NCI-H2081 (cell line): ENCODE measurements around the gene GSE1.
"Not testable (repeated sequence)": the region's sequence is repeated elsewhere in the genome, so short reads cannot be mapped to it uniquely, and the experiment has no call there.

Experiments
- DNase-seq, 2 experiments: peaks; one replicate each; lab custom pipeline; 2025; lab: John Stamatoyannopoulos, UW

The GSE1 gene

DNA sequence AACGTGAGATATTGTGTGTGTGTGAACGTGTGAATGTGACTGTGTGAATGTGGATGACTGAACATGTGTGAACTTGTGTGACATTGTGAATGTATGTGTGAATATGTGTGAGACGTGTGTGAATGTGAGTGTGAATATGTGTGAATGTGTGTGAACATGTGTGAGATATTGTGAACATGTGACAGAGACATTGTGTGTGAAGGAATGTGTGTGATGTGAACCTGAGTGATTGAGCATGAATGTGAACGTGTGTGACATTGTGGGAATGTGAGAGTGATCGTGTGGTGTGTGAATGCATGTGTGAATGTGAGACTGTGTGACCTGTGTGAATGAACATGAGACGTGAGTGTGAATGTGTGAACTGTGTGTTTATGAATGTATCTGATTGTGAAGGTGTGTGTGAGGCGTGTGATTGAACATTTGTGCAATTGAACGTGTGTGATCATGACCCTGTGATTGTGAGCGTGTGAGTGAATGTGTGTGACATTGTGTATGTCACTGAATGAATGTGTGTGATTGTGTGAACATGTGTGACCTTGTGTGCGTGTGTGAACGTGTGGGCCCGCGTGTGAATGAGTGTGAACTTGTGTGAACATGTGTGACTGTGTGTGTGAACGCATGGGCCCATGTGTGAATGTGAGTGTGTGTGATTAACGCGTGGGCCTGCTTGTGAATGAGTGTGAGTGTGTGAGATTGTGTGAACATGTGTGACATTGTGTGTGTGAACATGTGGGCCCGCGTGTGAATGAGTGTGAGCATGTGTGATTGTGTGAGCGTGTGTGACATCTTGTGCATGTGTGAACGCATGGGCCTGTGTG, 23.2 kb upstream of the GSE1 start:
- no peak for DNase-seq

DNA sequence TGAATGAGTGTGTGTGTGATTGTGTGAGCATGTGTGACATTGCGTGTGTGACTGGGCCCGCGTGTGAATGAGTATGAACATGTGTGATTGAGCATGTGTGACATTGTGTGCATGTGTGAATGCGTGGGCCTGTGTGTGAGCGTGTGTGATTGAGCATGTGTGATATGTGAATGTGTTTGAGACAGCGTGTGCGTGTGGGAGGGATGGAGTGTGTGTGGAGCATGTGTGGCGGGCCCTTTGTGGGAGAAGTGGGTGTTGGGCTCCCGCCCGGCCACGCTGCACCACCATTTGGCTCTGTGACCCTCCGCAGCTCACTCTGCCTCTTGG, 22.7 kb upstream of the GSE1 start:
- no peak for DNase-seq

DNA sequence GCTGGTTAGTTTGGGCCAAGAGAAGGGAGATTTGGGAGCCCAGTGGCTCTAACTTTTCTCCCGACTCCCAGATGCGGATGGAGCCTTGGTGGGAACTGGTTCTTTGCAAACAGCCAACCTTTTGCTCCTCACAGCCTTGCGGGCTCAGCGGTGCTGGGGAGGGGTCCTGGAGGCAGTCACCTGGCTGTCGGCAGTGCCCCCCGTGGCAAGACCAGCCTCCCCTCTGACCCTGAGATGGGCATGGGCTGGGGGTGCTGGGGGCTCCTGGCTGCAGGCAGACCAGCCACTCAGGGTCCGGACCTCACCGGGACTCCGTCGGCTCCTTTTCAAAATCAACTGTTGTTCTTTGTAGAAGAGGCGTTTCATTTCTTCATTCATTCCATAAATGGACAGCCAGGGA, 21.7 kb upstream of the GSE1 start:
- DNase-seq = no peak

DNA sequence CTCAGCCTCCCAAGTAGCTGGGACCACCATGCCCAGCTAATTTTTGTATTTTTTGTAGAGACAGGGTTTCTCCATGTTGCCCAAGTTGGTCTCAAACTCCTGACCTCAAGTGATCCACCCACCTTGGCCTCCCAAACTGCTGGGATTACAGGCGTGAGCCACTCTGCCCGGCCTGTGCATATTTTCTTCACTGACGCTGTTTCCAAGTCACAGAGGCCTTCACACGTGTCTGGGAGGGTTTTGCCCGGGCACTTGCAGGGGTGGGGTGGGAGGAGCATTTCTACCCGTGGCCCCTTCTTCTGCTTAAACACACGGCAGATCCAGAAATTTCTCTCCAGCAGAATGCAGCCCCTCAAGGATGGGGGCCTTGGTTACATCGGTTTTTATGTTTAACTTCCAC, 20.8 kb upstream of the GSE1 start:
- DNase-seq = not testable (repeated sequence)

DNA sequence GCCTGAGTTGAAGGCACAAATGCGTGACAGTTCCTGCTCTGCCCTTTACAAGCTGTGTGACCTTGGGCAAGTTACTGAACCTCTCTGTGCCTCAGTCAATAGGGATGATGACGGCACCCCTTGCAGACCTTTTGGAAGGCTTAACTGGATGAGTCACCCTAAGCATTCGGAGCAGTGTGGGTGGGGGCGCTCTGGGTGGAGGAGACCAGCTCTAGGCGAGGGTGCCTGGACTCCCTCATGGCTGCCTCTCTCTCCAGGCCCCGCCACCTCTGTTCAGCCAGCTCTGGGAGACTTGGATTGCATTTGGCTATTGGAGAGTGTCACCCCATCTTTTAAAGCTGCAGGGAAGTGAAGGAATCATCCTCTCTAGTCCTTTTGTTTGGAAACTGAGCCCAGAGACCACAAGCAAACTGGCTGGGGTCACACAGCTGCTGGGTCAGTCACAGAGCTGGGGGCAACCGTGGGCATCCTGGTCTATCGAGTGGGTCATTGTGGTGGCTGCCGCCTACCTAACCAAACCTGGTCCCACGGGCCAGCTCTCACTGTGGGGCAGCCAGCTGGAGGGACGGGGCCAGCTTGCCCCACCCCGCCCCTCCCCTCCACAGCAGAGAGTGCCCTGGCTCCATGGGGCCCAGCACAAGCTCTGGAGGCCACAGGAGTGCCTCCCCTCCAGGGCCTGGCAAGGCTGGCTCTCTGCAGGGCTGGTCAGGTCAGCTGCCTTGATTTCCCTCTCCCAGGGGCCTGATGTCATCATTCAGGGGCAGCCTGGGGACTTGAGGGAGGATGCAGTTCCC, 20.2 kb upstream of the GSE1 start:
- no peak for DNase-seq

DNA sequence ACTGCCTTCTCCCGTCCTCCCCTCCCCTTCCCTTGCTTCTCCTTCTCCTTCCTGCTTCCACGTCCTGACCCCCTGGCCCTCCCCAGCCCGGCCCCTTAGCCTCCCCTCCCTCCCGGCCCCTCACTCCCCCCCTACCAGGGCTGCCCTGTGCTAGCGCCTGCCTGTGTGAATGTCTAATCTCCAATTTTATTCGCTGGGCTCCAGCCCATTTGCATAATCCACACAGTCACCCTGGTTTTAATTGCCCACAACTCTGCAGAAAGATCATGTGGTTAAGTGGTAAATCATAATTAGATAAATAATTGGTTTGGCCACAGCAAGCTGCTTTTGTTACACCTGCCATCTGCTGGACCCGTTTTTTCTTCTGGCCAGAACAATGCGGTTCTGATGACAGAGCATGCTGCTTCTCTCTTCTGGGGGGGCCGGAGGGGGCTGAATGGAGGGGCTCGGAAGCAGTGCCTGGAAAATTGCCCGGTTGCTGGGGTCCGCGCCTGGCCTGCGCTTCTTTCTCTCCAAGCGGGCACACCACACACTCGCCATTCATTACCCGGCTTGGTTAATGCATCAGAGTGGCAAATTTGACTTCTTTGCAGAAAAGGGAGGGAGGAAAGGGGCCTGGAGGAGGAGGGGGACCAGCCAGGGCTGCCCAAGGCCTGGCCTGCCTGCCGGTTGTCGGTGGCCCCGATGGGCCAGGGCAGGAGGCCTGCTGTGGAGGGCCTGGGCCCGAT, 19.5 kb upstream of the GSE1 start:
- DNase-seq = peak; percentile 77 to 93

DNA sequence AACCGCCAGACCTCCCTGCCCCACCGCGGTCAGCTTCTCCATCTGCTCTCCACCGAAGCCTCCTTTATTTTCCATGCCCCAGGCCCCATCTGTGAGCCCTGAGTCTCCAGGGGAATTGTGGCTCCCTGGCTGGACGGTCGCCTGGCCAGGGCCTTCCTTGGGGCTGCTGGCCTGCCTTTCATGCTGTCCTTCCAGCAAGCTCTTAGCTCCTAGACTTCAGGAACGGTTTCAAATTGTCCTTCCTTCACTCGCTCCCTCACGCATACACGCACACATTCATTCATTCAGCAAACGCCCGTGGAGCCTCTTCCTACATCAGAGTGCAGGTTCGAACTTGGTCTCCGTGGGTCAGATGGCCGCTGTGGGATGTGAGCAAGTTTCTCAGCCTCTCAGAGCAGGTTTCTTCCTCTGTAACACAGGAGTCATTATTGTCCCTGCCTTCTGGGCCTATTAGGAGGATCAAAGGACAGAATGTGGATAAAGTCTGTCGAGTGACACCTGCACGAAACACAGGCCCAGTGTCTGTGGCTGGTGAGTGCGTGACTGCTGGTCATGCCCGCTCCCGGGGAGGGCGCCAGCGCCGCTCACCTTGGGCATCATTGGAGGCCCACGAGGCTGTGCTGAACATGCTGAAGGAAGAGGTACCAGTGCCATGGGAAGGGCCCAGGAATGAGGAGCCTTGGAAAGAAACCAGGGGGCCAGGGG, 18.7 kb upstream of the GSE1 start:
- no peak for DNase-seq

DNA sequence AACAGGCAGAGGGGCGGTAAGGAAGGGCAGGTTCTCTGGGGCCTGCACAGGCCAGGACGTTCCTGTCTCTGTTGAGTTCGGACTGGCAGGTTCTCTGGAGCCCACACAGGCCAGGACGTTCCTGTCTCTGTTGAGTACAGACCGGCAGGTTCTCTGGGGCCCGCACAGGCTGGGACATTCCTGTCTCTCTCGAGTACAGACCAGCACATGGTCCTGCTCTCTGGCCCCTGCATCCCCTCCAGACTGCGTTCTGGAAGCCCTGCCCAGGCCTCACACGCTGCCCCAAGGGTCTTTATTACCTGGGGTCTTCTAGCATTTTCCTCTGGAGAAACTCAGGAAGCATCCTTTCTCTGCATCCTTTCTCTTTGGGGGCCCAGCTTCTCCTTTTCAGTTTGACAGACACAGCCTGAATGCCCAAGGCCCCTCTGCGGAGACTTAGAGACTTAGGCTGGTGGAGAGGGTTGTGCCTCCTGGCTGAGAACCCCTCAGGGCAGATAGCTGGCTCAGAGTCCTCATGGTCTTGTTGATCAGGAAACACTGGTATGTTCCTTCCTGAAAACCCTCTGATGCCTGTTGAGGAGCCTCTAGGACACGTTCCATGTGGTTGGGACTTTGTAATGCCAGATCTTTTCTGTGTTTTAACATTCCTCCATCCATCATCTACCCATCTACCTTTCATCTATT, 18.0 kb upstream of the GSE1 start:
- no peak for DNase-seq

DNA sequence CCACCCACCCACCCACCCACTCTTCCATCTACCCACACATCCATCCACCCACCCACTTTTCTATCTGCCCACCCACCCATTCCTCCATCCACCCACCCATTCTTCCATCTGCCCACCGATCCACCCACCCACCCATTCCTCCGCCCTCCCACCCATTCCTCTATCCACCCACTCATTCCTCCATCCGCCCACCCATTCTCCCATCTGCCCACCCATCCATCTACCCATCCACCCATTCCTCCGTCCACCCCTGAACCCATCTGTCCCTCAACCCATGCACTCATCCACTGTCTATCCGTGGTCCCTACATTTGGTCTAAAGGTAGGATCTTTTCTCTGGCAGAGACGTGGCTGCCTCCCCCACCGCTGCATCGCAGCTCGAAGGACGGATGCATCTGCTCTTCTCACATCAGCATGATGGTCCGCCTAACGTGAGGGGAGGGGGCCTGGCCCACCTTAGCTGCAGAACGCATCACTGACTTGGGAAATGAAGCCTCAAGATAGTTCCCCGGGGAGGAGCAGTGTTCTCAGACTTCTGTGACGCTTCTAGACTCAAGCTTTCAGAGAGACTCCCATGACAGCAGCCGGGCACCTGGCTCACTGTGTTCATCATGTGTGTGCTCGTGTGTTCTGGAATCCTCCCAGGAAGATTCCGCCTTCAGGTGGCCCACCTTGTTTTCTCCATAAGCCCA, 17.2 kb upstream of the GSE1 start:
- no peak for DNase-seq

DNA sequence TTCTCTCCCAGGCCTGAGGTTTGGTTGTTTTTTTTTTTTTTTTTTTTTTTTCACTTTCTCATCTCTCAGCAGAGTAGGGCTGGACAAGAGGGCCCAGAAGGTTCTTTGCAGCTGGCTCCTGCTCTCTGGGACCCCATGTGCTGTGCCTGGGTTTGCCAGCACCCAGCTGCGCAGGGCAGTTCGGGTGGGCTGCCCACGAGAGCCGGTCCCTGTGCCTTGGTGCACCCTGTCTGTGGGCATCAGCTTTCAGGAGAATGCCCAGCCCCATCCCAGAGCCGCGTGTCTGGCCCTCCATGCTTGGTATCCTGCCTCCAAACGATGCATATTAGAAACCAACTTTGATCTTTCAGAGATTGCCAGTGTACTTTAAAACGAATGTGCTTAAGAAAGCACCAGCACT, 15.0 kb upstream of the GSE1 start:
- DNase-seq = no peak

DNA sequence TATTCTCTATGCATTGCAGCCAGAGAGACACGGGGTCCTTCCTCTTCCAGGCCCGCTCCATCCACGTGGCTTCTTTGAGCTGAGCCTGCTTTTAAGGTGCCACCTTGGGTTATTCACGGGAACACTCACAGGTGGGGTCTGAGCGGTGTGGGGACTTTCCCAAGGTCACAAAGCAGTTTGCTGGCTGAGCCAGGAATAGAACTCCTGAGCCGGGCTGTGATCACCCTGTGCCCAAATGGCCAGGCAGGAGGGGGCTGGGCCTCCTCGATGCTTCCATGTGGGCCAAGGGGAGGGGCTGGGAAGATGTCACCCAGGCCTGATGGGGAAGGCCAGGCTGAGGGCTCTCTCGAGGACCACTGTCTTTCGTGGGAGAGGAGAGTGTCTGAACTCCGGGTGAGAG, 13.0 kb upstream of the GSE1 start:
- no peak for DNase-seq

DNA sequence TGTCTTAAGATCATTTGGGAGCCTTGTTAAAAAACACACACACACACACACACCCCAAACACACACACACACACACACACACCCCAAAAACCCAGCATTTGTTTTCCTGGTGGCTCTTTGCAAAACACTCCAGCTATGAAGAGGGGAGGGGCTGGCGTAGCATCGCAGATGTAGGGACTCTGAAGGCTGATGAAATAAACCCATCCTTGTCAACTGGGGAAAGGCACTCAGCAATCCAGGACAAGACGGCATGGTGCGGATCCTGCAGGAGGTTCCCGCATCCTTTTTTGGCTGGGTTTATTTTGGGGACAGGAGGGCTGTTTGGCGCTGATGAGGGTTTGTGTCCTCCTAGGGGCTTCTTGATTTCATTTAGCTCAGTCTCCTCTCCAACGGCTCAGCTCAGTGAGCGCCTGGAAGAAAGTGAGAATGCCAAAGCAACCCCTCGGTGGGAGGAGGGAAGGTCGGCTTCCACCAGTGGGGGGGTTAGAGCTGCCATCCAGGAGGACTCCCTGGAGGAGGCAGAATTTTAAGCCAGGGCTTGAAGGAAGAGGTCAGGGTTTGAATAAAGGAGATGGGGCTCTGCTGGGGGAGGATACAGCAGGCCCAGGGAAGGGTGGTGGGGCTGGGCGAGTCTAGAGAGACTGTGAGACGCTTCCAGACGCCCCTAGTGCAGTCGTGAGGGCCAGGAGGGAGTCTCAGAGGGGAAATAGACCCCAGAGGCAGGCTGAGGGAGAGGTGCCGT, 12.4 kb upstream of the GSE1 start:
- DNase-seq = no peak

DNA sequence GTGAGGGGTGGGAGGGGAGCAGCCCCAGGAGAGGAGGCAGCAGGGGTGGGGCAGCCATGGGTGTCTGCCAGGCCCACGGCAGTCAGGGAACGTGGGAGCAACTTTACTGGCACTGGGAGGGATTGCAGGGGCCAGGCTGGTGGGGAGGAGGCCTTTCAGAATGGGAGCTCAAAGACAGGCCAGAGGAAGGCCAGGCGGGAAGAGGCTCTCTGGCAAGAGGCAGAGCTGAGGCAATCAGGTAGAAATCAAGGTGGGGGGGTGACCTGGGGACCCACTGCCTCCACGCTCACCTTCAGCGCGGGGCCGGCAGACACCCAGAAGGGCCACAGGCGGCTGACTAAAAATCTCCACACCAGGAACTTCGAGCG, 11.9 kb upstream of the GSE1 start:
- DNase-seq = no peak

DNA sequence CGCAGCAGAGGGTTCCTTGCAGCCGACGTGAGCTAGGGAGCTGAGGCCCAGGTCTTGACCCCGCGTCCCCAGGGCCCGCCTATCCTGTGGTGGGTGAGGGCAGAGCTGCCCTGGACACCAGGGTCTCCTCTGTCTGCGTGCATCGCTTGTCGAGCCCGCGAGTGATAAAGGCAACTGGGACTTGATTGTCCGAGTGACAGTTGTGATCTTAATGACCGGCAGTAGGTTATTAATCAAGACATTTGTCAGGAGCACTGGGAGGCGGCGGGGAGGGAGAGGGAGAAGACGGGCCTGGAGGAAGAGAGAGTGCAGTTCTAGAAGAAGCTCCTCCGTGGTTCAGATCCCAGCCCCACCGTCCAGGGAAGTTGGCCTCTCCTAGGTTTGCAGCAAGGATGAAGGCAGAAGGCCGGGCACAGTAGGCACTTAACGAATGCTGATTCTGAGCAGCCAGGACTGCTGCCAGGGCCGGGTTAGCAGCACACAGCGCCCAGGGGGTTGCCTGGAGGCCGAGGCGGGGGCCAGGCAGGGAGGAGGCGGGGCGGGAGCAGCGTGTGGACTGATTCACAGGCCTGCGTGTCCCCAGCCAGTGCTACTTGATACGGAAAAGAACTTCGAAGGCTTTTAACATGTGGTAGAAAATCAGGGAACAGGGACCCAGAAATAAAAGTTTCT, 11.3 kb upstream of the GSE1 start:
- DNase-seq = peak in 1 of 2 experiments; percentile 52

DNA sequence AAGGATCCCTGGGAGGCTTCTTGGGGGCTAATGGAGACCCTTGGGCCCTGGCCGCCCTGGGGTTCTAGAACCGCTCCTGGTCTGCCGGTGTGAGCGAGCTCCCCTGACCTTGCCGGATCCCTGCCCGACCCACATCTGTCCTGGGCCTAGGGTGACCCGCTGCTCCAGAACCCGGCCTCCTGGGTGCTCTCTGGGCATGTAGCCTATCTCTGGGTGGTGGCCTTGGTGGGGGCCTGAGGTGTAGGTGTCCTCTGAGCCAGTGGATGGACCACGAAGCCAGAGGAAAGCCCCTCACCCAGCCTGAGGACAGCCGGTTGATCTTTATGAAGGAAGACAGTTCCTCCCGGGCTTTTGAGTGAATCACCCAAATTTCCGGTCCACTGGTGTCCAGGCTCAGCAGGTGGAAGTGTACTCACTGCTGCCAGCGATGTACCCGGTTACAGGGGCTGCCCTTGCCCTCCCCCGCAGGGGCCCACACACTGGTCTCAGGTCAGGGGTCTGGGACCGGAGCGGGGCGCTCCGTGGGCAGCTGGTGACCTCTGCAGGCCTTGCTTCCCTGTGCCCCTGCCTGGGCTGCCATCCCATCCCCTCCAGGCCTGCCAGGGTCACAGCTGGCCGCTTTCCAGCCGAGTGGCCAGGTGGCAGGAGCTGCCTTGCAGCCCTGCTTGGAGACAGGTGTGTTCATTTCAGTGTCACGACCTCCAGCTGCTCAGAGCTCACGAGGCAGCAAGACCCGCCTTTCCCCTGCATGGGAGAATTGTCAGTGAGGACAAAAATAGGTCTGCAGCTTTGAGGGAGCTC, 10.5 kb upstream of the GSE1 start:
- peak; percentile 31 to 68 for DNase-seq

DNA sequence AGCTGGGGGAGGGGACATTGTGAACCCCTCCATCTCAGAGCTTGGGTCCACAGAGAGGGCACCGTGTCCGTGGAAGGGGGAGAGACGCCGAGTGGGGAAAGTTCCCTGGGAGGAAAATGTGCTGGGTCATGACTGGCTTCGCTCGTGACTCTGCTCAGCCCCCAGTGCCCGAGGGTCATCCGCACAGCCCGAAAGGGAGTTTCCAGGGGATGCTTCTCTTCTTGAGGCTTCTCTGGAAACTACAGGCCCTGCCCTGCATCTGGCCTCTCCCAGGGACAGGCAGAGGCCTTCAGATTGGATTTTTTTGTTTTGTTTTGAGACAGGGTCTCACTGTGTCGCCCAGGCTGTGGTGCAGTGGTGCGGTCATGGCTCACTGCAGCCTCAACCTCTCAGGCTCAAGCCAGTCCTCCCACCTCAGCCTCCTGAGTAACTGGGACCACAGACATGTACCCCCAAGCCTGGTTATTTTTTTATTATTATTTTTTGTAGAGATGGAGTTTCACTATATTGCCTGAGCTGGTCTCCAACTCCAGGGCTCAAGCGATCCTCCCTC, 9.8 kb upstream of the GSE1 start:
- no peak for DNase-seq

DNA sequence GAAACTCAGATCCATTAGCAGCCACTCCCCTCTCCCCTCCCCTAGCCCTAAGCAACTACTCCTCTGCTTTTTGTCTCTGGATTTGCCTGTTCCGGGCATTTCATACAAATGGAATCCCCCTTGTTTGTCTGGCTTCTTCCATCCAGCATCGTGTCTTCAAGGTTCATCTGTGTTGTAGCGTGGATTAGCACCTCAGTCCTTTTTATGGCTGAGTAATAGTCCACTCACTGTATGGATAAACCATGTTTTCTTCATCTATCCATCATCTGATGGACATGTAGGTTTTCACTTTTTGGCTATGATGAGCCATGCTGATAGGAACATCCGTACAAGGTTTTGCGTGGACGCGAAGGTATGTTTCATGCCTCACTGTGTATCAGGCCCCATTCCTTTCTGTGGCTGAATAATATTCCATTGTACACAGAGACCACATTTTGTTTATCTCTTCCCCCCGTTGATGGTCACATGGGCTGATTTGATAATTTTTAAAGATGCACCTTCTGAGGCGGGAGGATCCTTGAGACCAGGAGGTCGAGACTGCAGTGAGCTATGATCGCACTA, 8.9 kb upstream of the GSE1 start:
- DNase-seq = no peak
